Right renal pelvis (tissue), 4 donors: ENCODE measurements around the gene TRIM5. TPM values are rescaled to one million over a fixed set of nuclear protein-coding genes. Genes with fewer than 3 reads are reported as not detected.
A peak's percentile ranks its signal among the peaks of the same experiment; 100 is the strongest.
"Not testable (repeated sequence)": the region's sequence is repeated elsewhere in the genome, so short reads cannot be mapped to it uniquely, and the experiment has no call there.

ENCODE experiments used
- DNase-seq, 4 donors: peaks; one replicate each; pipeline ENCODE4 v3.0.0-alpha.2; 2013; ENCODE audit warnings: low read depth in 4 of 4, low spot score in 3 of 4, missing footprints in 1 of 4
- polyA plus RNA-seq, 4 donors: library from polyadenylated mRNA; unstranded; fragments of 120-200 nt; gene quantifications; one replicate each; pipeline ENCODE4 v1.2.1, GENCODE V29; 2013; ENCODE audit not compliant: insufficient read length in 4 of 4

Gene TRIM5, protein sequence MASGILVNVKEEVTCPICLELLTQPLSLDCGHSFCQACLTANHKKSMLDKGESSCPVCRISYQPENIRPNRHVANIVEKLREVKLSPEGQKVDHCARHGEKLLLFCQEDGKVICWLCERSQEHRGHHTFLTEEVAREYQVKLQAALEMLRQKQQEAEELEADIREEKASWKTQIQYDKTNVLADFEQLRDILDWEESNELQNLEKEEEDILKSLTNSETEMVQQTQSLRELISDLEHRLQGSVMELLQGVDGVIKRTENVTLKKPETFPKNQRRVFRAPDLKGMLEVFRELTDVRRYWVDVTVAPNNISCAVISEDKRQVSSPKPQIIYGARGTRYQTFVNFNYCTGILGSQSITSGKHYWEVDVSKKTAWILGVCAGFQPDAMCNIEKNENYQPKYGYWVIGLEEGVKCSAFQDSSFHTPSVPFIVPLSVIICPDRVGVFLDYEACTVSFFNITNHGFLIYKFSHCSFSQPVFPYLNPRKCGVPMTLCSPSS
- polyA plus RNA-seq: 10 to 100 TPM; 34.8 to 46.9 (median 41.6) TPM

DNA sequence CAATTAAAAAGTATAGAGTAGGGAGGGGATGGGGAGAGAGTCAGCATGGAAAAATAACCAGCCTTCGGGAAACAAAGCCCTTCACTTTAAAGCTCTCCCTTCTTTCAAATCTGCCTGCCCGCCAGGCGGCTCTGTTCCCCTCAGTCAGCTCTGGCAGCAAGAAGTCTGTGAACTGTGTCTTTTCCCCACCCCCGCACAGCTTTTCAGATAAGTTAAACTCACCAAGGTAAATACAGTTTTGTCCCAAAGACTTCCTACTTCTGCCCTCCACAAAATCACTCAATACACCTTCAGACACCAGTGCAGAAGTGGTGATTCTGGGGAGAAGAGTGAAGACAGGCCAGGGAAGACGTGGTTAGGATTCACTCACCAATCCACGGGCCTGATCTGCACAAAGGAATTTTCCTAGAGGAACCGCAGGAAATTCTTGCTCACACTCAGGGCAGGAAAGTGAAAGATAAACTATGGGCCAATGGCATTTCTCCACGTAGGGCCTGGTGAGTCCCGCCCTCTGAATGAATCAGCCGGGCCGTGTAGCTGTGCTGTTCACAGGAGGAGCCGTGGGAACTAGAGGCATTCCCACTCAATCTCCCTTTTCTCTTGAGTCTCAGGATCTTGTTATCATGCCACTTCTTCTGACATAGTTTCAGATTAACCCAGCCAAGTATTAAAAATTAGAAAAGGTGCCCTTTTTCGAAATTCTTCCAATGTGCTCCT lies at the start of gene TRIM5:
TRIM5 (minus strand) TSS at position 429 of the 717 bp plus-strand sequence. CDS start 4,897 bp downstream, outside the sequence.
- peak; percentile 81 to 92 (median 92) for DNase-seq

DNA sequence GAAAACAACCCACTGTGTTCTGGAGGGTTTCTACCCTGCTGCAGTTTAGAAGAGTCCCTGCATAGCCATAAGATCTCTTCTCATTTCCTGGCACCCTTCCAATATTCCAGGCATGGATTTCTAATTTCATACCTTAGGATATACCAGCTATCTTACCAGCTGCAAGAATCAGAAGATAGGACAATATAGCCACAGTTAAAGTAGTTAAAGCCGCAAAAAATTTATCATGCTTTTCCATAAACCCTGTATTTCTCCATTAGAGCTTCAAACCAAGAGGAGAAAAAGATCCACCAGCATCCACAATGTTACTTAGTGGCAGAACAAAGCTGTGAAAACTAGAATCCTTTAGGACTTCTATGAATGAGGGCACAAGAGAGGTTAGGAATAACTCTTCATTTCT lies 42.8 kb upstream of the TRIM5 start:
- DNase-seq: no peak

DNA sequence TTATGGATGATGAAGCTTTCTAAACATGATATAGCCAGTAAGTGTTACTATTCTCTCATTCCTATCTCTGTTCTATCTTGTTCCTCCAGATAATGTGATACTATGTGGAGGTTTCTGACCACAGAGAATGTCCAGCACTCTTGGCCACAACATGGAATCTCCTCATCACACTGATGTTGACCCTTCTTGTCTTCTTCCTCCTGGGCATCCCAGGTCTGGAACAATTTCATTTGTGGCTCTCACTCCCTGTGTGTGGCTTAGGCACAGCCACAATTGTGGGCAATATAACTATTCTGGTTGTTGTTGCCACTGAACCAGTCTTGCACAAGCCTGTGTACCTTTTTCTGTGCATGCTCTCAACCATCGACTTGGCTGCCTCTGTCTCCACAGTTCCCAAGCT lies 41.5 kb upstream of the TRIM5 start:
- DNase-seq: no peak

DNA sequence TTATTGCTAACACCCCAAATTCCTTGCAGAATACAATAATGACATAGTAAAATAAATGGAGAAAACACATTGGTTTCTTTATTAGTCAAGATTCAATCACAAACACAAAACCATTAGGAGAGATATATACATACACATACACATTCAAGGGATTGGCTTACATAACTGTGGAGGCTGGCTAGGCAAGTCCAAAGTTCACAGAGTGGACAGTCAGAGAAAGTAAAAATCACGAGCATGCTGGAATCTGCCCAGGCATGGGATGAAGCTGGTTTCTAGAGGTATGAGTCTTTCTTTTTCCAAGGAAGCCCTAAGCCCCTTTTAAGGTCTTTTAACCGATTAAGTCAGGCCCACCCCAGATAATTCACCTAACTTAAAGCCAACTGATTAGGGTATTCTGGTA lies 37.7 kb upstream of the TRIM5 start:
- DNase-seq: no peak

DNA sequence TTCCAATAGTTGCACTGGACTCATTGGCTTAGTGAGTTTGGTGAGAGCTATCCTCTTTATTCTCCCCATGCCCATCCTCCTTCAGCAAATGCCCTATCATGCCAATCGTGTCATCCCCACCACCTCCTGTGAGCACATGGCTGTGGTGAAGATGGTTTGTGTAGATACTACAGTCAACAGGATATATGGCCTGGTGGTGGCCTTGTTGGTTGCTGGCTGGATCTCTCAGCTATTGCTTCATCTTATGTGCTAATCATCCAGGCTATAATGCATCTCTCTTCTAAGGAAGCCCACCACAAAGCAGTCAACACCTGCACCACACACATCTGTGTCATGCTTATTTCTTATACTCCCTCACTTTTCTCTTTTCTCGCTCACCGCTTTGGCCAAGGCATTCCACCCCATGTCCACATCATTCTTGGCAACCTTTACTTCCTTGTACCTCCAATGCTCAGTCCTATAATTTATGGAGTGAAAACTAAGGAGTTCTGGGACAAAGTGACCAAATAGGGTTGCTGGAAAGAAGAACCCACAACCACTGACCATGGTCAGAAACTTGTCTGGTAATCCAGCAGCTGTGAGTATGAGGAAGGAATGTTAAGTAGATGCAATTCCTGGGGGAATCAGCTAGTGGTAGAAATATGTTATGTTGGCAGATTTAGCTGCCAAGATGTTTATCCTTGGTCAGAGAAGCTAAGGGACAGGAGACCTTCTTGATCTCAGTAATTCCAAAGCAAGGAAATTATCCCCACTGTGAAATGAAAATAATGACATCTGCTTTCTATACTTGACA lies 35.0 kb upstream of the TRIM5 start:
- no peak for DNase-seq

DNA sequence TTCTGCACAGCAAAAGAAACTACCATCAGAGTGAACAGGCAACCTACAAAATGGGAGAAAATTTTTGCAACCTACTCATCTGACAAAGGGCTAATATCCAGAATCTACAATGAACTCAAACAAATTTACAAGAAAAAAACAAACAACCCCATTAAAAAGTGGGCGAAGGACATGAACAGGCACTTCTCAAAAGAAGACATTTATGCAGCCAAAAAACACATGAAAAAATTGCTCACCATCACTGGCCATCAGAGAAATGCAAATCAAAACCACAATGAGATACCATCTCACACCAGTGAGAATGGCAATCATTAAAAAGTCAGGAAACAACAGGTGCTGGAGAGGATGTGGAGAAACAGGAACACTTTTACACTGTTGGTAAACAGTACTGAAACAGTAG lies 31.6 kb upstream of the TRIM5 start:
- not testable (repeated sequence) for DNase-seq

DNA sequence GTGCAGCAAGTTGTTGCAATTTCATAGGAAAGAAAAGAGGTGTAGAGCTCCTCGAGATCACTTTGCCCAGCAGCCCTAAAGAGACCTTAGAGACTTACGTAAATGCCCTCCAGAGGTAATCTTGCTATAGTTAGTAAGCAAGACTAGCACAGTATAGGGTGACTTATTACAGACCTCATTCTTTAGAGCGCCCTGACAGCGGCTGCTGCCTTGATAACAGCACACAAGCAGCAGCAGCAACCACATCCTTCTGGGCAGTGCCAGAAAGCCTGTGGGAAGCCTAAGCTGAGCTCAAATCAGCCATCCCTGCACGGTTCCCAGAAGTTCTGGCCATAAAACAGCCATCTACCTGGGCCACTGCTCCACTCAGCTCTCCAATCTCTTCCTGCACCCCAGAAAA lies 28.8 kb upstream of the TRIM5 start:
- no peak for DNase-seq

DNA sequence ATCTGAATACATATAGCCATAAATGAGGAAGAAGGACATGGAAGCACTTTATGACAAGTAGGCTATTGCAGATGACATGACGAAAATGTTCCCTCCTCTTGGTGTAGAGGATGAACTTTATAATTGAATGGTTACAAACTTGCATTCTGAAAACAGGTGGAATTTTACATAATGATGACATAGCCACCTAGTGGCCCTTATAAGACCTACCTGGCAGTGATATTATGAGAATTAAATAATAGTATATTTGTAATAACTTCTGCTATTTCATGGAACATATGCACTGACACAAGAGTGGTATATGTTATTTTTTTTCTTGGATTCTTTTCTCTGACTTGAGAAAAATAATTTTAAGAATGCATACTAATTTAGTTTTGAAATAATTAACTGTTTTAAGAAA lies 27.6 kb upstream of the TRIM5 start:
- DNase-seq: no peak

DNA sequence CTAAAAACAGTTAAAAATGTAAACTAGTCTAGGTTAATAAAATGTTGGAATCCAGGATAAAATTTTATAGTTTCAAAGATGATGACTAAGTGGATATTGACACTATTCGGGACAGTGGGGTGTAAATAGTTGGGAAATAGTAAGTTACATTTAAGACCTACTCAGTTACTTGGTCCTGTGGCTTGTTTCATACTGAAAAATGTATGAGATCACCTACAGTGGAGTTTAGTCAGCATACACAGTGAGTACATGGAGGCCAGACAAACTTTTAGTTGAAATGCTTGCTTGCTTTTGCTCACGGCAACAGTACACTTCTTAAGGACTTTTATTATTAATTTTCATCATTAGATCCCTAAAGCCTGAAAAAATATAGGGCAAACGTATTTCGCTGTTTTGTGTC lies 20.8 kb upstream of the TRIM5 start:
- no peak for DNase-seq

DNA sequence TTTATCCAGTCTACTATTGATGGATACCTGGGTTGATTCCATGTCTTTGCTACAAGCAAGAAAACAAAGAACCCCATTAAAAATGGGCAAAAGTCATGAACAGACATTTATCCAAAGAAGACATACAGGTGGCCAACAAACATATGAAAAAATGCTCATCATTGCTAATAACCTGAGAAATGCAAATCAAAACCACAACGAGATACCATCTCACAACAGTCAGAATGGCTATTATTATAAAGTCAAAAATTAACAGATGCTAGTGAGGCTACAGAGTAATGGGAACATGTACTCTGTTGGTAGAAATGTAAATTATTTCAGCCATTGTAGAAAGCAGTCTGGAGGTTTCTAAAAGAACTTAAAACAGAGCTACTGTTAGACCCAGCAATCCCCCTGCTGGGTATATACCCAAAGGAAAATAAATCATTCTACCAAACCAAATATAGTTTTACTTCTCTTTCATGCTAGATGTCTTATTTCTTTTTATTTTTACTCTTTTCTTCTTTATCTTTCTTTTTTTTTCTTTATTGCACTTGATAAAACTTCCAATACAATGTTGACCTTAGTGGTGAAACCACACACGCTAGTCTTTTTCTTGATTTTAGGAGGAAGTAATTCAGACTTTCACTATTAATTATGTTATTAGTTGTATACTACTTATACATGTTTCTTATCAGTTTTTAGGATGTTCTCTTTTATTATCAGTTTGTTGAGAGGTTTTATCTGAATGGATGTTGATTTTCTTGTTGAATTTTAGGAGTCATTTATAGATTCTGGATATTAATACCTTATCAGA lies 19.1 kb upstream of the TRIM5 start:
- DNase-seq: no peak

DNA sequence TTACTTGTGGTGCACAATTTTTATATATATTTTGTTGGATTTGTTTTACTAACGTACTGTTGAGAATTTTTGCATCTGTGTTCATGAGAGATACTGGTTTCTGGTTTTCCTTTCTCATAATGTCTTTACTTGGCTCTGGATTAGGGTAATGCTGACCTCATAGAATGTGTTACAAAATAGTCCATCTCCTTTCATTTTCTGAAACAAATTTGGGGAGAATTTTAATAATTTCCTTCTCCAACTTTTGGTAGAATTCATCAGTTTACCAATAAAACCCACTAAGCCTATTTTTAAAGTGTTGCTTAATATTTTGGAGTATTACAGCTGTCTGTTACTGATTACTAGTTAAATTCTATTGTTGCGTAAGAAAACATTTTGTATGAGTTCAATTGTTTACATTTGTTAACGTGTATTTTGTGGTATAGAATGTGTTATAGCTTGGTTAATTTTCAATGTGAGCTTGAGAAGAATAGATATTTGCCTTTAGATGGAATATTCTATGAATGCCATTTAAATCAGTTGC lies 16.2 kb upstream of the TRIM5 start:
- no peak for DNase-seq

DNA sequence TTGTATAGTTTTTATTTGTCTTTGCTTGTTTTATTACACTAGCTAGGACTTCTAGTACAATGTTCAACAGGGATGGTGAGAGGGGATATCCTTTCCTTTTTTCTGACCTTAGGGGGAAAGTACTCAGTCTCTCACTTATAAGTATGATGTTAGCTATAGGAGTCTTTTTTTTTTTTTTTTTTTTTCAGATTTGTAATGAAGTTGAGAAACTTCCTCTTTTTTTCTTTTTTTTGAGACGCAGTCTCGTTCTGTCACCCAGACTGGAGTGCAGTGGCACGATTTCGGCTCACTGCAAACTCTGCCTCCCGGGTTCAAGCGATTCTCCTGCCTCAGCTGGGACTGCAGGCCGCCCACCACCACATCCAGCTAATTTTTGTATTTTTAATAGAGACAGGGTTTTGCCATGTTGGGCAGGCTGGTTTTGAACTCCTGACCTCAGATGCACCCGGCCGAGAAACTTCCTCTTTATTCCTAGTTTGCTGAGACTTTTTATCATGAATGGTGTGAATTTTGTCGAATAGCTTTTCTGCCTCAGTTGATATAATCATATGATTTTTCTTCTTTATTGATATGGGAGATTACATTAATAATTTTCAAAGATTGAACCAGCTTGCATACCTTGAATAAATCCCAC lies 15.7 kb upstream of the TRIM5 start:
- DNase-seq: no peak

DNA sequence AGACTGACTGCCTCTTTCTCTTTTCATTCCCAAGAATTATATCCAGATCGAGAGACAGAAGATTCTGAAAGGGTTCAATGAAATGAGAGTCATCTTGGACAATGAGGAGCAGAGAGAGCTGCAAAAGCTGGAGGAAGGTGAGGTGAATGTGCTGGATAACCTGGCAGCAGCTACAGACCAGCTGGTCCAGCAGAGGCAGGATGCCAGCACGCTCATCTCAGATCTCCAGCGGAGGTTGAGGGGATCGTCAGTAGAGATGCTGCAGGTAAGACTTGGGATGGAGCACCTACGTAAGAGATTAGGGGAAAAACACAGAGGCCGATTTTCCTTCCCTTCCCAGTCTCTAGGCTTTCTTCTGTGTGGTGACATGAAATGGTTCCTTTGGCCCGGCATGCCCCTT lies 13.4 kb upstream of the TRIM5 start:
- DNase-seq: no peak

DNA sequence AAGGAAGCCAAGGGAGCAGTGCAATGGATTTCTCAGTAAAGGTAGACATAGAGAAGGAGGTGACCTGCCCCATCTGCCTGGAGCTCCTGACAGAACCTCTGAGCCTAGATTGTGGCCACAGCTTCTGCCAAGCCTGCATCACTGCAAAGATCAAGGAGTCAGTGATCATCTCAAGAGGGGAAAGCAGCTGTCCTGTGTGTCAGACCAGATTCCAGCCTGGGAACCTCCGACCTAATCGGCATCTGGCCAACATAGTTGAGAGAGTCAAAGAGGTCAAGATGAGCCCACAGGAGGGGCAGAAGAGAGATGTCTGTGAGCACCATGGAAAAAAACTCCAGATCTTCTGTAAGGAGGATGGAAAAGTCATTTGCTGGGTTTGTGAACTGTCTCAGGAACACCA lies 11.3 kb upstream of the TRIM5 start:
- no peak for DNase-seq

DNA sequence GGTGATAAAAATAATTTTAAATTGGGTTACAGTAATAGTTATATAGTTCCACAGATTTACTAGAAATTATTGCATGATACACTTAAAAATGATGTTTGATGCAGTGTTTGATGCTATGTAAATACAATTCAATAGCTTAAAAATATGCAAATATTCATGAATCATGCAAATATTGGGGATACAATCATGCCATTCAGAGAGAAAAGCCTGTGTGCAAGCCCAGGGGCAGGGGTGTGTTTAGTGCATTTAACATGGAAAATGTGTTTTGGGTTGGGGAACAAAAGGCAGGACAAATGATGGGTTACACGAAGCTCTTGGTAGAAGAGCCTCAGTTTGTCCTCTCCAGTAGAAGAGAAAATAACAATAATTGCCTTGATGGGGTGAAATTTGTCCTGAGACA lies 10.7 kb upstream of the TRIM5 start:
- DNase-seq: no peak

DNA sequence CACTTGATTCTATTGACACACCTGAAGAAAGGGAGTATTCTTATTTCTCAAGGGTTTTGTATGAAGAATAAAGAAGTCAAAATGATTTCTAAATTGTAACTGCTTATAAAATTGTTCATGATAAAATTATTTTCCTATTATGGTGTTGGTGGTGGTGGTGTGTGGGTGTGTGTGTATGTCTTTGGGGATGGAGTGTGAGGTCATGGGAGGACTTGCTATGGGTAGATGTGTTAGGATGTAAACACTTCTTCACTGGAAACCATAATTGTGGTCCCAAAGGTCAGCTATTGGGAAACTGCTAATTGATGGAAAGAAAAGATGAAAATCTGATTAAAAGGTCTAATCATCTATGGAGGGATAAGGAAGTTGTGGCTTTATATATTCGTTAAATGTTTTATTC lies 9.8 kb upstream of the TRIM5 start:
- DNase-seq: no peak

DNA sequence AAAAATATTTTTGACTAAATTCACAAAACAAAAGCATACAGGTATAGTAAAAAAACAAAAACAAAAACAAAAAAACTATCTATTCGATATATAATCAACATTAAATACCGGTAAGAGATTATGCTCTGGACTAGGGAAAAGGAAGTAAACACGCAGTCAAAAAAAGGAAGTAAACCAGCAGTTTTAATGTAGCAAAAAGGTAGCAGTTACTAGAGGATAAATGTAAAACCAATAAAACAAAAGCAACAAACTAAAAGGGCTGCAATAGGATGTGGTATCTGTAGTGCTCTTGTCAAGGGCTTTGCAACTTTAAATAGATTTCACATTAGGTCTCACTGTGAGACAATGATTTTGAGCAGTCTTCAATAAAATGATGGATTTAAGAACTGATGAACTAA lies 7.1 kb upstream of the TRIM5 start:
- DNase-seq: no peak

DNA sequence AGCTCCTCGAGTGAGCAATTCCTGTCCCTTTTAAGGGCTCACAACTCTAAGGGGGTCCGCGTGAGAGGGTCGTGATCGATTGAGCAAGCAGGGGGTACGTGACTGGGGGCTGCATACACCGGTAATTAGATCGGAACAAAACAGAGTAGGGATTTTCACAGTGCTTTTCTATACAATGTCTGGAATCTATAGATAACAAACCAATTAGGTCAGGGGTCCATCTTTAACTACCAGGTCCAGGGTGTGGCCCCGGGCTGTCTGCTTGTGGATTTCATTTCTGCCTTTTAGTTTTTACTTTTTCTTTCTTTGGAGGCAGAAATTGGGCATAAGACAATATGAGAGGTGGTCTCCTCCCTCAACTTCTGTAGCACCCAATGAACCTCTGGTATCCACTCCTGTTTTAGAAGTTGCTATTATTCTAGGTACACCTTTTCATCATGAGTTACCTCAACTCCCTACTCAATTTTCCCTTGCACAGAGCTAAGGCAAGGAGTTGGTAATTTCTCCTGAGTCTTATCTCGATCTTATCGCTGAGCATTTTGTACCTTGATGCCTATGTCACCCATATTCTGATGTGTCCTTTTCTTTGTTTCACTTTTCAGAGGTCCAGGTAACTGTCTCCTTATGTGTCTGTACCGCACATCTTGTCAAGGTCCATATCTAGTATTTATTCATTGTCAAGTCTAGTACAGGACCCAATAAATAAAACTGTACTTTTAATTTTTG lies 6.5 kb upstream of the TRIM5 start:
- not testable (repeated sequence) for DNase-seq

DNA sequence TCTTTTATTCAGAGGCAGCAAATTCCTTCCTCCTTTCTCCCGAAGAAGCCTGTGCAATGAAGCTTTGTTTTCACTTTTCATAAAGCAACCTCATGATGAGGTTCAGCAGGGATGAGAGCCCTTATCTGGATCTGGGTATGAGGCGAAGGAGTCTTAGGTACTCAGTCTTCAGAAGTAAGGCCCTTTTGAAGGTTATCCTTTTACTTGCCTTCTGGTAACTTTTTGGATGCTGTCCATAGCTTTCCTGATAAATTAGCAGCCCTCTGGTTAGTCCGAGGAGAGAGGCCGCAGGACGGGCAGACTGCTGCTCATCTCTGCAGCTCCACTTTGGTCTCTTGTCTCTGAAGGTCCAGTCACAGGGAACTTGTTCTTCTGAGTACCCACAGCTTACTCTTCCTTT lies 5.9 kb upstream of the TRIM5 start:
- no peak for DNase-seq
